NCI-H2196 (cell line): ENCODE measurements around the gene NDUFA11.
"Not testable (repeated sequence)": the region's sequence is repeated elsewhere in the genome, so short reads cannot be mapped to it uniquely, and the experiment has no call there.

Experiments
- DNase-seq: peaks from one replicate; lab custom pipeline; 2025; ENCODE audit not compliant: unreplicated experiment; lab: John Stamatoyannopoulos, UW

Gene NDUFA11

DNA sequence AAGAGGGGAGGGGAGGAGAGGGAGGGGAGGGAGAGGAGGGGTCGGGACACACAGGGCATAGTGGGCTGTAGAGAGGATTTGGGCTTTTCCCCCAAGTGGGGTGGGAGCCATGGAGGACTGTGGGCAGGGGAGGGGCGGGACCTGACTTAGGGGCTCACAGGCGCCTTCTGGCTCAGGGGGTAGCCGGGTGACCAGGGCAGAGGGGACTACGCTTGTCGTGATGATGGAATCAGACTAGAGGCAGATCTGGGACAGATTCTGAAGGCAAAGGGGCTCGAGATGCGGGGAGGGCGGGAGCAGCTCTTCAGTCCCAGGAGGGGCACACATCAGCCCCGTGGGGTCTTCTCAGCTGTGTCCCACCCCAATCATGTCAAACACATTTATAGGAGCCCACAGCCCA, 13.5 kb downstream of the NDUFA11 start:
- DNase-seq, result no peak

DNA sequence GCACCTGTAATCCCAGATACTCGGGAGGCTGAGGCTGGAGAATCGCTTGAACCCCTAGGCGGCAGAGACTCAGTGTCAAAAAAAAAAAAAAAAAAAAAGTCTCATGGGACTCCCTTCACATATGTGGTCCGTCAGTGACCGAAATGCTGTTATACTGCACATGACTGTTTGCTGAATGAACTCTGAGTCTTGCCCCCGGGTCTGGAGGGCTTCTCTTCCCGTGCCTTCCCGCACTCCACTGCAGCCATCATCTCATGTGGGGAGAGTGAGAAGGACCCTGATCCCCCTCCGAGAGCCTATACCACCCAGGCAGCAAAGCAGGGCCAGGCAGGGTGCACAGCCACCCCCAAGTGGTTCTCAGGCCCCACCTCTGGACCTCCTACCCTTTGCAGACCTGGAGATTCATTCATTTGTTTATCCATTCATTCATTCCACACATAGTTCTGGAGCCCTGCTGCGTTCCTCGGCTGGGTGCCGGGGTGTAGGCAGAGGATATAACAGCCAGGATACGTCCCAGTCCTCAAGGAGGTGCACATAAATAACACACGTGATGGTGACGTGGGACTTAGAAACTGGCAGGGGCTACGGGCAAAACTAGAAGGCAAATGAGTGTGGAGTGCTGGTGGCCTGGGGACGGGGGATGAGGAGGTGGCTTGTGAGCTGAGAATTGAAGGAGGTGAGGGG, 14.2 kb downstream of the NDUFA11 start:
- DNase-seq, result no peak

DNA sequence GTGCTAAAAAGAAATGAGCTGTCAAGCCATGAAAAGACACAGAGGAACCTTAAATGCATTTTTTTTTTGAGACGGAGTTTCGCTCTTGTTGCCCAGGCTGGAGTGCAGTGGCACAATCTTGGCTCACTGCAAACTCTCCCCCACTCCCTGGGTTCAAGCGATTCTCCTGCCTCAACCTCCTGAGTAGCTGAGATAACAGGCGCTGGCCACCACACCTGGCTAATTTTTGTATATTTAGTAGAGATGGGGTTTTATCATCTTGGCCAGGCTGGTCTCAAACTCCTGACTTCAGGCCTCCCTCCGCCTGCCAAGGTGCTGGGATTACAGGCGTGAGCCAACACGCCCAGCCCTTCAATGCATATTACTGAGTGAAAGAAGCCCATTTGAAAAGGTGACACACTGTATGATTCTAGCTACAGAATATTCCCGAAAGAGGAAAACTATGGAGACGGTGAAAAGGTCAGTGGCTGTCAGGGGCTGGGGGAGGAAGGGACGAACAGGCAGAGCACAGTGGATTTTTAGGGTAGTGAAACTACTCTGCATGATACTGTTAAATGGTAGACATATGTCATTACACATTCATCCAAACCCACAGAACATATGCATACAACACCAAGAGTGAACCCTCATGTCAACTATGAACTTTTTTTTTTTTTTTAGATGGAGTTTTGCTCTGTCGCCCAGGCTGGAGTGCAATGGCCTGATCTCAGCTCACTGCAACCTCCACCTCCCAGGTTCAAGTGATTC, 19.4 kb downstream of the NDUFA11 start:
- DNase-seq, result not testable (repeated sequence)

DNA sequence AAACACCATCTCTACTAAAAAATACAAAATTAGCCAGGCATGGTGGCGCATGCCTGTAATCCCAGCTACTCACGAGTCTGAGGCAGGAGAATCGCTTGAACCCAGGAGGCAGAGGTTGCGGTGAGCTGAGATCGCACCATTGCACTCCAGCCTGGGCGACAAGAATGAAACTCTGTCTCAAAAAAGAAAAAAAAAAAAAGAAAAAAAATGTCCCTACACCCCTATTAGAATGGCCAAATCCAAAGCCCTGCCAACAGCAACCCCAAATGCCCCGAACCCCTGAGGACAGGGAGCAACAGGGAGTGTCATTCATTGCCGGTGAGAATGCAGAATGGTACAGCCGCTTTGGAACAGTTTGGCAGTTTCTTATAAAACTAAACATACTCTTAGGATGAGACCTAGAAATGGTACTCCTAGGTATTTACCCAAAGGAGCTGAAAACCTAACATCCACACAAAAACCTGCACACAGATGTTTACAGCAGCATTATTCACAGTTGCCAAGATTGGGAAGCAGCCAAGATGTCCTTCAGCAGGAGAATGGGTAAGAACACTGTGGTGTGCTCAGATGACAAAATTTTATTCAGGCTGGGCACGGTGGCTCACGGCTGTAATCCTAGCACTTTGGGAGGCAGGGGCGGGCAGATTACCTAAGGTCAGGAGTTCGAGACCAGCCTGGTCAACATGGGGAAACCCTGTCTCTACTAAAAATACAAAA, 20.3 kb downstream of the NDUFA11 start:
- peak; percentile 61 for DNase-seq

GRCh38 chr19:5882421-5882968, 21.1 kb downstream of the NDUFA11 start:
- DNase-seq, result no peak

- peak; percentile 81 for DNase-seq
Measured at GRCh38 chr19:5881543-5882299, 21.9 kb downstream of the NDUFA11 start.

- peak; percentile 66 for DNase-seq
Measured at GRCh38 chr19:5880604-5881078, 22.9 kb downstream of the NDUFA11 start.

DNA sequence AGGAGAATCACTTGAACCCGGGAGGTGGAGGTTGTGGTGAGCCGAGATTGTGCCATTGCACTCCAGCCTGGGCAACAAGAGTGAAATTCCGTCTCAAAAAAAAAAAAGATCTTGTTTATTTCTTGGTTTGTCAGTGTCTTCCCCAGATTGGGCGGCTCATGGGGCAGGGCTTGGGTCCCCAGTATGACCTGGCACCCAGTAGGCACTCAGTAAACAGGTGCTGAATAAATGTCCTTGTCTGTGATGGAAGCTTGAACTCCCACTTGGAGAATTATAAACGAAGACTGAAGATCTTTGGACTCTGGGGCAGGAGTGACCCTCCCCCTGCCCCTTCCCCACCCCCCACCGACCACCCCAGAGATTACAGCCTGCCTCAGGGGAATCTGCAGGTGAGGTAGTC, 23.4 kb downstream of the NDUFA11 start:
- no peak for DNase-seq

- no peak for DNase-seq
Measured at GRCh38 chr19:5877882-5878281, 25.7 kb downstream of the NDUFA11 start.

DNA sequence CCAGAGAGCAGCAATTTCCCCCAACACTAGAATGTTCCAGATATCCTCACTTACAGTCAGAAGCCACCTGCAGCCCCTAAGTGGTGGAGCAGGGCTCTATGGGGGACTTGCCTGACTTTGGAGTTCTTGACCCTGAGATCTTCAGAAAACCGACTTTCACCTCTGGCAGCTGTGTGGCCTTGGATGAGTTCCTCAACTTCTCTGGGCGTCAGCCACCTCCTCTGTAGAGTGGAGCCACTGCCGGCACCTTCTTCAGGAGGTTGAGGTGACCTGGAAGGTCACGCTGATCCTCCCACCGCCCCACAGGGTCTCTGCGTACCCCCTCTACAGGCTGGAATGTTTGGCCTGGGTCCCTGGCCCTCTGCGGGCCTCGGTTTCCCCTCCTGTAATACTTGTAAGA, 26.2 kb downstream of the NDUFA11 start:
- no peak for DNase-seq

GRCh38 chr19:5874496-5874895, 29.1 kb downstream of the NDUFA11 start:
- DNase-seq, result not testable (repeated sequence)

- DNase-seq, result no peak
Measured at GRCh38 chr19:5873617-5874199, 29.9 kb downstream of the NDUFA11 start.

DNA sequence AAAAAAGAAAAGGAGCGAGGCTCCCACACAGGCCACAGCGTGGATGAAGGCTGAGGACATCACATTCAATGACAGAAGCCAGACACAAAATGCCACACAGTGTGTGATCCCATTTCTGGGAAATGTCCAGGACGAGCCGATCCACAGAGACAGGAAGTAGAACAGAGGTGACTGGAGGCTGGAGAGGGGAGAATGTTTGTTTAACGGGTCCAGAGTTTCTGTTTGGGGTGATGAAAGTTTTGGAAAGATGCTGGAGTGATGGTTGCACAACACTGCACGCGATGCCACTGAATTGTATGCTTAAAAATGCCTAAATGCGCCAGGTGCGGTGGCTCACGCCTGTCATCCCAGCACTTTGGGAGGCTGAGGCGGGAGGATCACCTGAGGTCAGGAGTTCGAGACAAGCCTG, 32.6 kb downstream of the NDUFA11 start:
- no peak for DNase-seq

DNA sequence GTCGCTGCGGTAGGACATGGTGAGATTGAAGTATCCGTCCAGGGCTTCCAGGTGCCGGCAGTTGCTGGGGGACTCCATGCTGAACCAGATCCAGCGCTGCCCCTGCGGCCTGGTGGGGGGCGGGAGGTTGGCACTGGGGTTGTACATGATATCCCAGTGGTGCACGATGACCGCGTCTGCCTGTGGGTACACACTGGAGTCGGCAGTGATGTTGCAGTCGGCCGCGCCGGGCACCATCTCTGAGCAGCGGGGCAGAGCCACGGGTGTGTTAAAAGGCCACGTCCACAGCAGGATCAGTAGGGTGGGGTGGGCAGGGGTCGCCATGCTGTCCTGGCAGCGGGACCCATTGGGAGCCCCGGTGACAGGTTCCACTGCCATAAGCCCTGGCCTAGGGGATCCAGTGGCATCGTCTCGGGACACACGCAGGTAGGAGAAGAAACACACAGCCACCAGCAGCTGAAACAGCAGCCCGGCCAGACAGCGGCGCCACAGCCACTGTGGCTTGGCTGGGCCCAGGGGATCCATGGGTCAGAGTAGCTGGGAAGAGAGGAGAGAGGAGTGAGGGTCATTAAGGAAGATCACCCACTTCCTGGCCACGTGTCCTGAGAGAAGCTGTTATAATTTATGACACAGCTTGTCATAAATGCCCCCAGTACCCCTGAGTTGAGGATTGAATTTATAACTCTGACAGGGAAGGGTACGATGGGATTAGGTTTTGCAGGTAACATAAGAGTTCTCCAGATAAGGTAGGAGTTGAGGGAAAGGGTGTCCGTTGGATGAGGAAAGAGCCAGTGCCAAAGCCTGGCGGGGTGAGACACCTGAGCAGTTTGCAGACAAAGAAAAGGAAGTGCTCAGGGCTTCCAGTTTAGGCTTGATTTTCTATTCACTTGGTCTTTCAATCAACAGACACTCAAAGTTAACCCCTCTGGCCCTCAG, 36.1 kb downstream of the NDUFA11 start:
- DNase-seq, result peak; percentile 25

- DNase-seq, result no peak
Measured at GRCh38 chr19:5865772-5866171, 37.8 kb downstream of the NDUFA11 start.

- no peak for DNase-seq
Measured at GRCh38 chr19:5864725-5865486, 38.7 kb downstream of the NDUFA11 start.

DNA sequence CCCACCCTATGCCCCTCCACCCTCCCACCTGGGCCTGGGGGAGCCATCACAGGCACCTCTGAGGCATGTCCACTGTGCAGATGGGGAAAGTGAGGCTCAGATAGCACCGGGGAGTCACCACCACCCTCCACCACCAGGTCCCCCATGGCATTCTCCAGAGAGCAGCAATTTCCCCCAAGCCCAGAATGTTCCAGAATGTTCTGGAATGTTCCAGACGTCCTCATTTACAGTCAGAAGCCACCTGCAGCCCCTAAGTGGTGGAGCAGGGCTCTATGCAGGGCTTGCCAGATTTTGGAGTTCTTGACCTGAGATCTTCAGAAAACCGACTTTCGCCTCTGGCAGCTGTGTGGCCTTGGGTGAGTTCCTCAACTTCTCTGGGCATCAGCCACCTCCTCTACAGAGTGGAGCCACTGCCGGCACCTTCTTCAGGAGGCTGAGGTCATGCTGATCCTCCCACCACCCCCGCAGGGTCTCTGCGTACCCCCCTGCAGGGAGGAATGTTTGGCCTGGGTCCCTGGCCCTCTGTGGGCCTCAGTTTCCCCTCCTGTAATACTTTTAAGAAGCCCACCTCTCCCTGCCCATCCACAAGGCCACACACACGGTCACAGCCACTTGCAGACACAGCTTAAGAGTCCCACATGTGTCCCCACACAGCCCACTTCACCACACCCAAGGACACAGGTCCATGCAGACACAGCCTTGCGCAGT, 39.4 kb downstream of the NDUFA11 start:
- DNase-seq, result no peak
